B cell (primary cell): Measurements from ENCODE around the gene TTC39C.

Experiments used
- CTCF ChIP-seq: fragments of 200-600 bp; IDR thresholded peaks from one replicate; pipeline ENCODE4 v1.8.0; 2022; ENCODE audit warnings: antibody characterized with exemption, mild to moderate bottlenecking
- EZH2 ChIP-seq: IDR thresholded peaks from 2 replicates; pipeline ENCODE4 v1.6.1; 2012; ENCODE audit warnings: borderline replicate concordance, low read depth, mild to moderate bottlenecking, moderate library complexity, low read length; ENCODE audit not compliant: insufficient read depth, poor library complexity, severe bottlenecking

GRCh38 chr18:24112874-24113615, 98.5 kb downstream of the TTC39C start:
- TF ChIP-seq EZH2 (no peak), CTCF (no peak)
